Stimulated activated CD8-positive, alpha-beta memory T cell treated with anti-CD3 and anti-CD28 coated beads, Interleukin-15, amount 100 ng/mL, for 48 hours (primary cell): ENCODE data around the gene TNKS1BP1.

ENCODE experiments used
- DNase-seq, 2 donors: peaks; one replicate each; pipeline ENCODE4 v3.0.0-alpha.2; 2020; ENCODE audit warnings: low read depth in 2 of 2

Gene TNKS1BP1

DNA sequence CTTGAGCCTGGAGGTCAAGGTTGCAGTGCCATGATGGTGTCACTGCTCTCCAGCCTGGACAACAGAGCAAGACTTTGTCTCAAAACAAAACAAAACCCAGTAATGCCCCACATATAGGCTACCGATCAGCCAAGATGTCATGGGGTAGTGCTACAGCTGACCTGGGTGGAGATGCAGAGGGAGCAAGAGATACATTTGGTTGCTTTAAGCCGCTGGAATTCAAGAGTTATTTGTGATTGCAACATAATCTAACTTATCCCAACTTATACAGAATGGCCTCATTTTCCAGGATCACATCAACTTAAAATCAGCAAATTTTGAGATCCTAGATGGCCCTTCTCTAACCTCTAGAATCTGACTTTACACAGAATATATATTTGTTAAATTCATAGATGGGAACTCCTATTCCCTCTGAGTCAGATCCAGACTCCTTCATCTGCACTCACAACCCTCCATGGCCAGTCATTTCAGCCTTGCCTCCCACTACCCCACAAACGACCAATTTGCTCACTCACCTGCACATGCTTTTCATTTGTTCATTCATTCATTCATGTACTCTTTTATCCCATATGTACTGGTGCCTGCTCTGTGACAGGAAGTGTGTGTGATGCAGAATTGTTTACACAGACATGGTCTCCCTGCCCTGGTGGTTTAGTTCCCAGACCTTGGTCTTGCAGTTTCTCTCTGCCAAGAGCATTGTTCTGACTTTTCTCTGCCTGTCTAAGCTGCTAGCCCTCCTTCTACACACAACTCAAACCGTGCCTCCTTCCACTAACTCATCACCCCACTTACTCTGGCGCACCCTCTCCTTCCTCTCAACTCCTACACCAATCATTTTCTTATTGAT, 63.6 kb downstream of the TNKS1BP1 start:
- no peak for DNase-seq

DNA sequence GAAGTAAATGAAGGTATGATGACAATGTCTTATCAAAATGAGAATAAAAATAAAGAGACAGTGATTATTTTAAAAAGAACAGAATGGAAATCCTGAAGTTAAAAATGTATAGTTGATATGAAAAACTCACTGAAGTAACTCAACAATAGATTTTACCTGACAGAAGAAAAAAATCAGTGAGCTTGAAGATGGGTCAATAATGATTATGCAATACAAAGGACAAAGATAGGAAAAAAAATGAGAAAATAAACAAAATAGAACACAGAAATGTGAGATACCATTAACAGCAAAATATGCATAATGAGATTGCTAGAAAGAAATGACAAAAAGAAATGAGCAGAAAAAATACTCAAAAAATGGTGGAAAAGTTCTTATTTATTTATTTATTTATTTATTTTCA, 68.6 kb downstream of the TNKS1BP1 start:
- no peak for DNase-seq

DNA sequence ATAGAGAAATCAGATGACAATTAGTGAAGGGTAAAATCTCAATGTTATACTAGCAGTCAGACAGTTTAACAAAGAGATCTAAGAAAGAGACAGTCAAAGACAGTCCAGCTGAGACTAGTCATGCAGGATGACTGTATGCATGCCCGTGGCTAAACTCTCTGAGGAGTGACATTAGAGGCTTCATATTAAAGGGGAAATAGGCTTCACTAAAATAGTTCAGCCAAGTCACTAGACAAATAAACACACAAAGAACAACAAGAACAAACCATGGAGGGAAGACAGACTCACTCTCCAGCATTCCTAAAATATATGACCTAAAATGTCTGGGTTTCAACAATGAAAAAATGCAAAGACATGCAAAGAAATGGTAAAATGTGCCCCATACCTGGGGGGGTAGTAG, 69.1 kb downstream of the TNKS1BP1 start:
- no peak for DNase-seq

DNA sequence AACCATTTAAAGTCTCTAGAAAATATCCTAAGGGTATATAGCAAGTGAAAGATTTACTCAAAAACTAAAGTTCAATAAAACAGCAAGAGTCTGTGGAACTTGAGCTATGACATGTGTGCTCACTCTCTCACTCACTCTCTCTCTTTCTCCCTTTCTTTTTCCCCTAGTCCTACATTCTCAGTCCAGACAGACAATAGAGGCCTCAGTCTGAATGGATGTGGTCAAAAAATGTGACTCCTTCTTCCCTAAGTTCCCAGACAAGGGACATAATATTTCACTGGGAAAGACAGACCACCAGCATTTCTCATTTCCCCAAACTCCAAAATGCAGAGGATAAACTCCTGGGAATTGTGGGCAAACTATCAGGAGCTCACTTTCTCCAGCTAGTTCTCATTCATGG, 70.1 kb downstream of the TNKS1BP1 start:
- no peak for DNase-seq

DNA sequence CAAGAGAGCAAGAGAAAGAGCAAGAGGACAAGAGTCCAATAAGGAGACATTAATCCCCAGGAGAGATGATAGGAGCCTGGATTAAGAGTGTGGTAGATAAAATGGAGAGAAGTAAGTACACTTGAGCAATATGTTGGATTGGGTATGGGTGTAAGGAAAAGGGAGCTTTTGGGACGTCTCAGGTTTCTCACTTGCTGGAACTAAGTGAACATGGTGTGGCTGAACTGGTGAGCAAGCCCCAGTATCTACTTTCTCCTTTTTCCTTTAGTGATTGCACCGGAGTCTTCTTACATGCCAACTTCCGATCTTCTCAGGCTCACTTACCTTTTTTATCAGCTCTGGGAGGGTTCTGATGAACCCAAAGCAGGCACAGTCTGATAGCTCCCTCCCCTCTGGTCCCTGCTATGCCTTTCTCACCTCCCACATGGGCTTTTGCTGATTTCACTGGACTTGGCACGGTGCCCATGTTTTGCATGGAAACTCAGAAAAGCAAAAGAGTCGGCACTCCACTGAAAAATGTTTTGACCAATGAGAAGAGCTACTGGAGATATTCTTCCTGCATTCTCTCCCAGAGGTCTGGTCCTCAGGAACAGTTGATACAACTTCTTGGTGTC, 73.2 kb downstream of the TNKS1BP1 start:
- no peak for DNase-seq

DNA sequence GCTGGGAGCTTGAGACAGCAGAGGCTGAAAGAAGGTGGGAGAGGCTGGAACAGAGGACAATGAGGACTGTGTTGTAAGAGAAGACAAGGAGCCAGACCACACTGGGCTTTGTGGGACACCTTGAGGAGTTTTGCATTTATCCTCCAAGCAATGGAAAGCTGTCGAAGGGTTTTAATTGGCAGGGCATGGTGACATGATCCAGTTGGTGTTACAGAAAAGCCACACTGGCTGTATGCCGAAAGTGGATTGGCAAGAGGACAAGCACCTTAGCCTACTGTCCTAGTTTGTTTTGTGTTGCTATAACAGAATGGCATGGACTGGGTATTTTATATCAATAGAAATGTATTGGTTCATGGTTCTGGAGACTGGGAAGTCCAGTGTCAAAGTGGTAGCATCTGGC, 73.7 kb downstream of the TNKS1BP1 start:
- DNase-seq = no peak
